Upper lobe of left lung (tissue), 6 donors: Measurements from ENCODE around the gene NPR3. TPM values are rescaled to one million over a fixed set of nuclear protein-coding genes. Genes with fewer than 3 reads are reported as not detected.

Experiments
- ATAC-seq, 2 donors: fragments of 200-7000 bp; cut with Tn5 transposase; one replicate each; pipeline ENCODE4 v1.9.1; 2022; ENCODE audit warnings: mild to moderate bottlenecking in 2 of 2, moderate library complexity in 2 of 2; ENCODE audit not compliant: low FRiP score in 2 of 2
- DNase-seq, 2 donors: peaks; one replicate each; pipeline ENCODE4 v3.0.0-alpha.2; 2019 to 2020
- H3K27ac ChIP-seq, 4 donors: fragments of 200-600 bp; sonication (generic); one replicate each; pipeline ENCODE4 v1.5.1; 2016 to 2019
- H3K27me3 ChIP-seq, 4 donors: fragments of 200-600 bp; sonication (generic); one replicate each; pipeline ENCODE4 v1.5.1; 2017 to 2019
- H3K36me3 ChIP-seq, 4 donors: fragments of 200-600 bp; sonication (generic); one replicate each; pipeline ENCODE4 v1.5.1; 2016 to 2019
- H3K4me1 ChIP-seq, 4 donors: fragments of 200-600 bp; sonication (generic); one replicate each; pipeline ENCODE4 v1.5.1; 2018 to 2019
- H3K4me3 ChIP-seq, 4 donors: fragments of 200-600 bp; sonication (generic); one replicate each; pipeline ENCODE4 v1.5.1; 2017 to 2019; ENCODE audit warnings: mild to moderate bottlenecking in 2 of 4, moderate library complexity in 1 of 4
- H3K9me3 ChIP-seq, 4 donors: fragments of 200-600 bp; sonication (generic); one replicate each; pipeline ENCODE4 v1.5.1; 2018 to 2019
- EP300 ChIP-seq, 4 donors: sonication (generic); formaldehyde crosslinking; IDR thresholded peaks; one replicate each; pipeline ENCODE4 v1.5.1; 2017; ENCODE audit warnings: antibody characterized with exemption in 4 of 4, control low read depth in 2 of 4
- POLR2A ChIP-seq, 4 donors: fragments of 450-650 bp; IDR thresholded peaks; one replicate each; pipeline ENCODE4 v1.5.1; 2016 to 2017; ENCODE audit warnings: antibody characterized with exemption in 4 of 4, mild to moderate bottlenecking in 2 of 4
- POLR2AphosphoS5 ChIP-seq, 2 donors: sonication (generic); formaldehyde crosslinking; IDR thresholded peaks; one replicate each; pipeline ENCODE4 v1.5.1; 2017; ENCODE audit warnings: antibody characterized with exemption in 2 of 2
- WGBS, 2 donors: methylation state at CpG; one replicate each; pipeline ENCODE4 v1.1.5; 2017 to 2018; 5-methylcytosine and 5-hydroxymethylcytosine counted together
- total RNA-seq, 6 donors: library from RNA; depleted of rRNA in 4 of 6; stranded (reverse); fragments of >200 nt in 4 of 6; gene quantifications; one replicate each; pipeline versions ENCODE4 v1.1.0 to v1.2.1, GENCODE V29; 2016 to 2021
- TF ChIP-seq, protein P1 (sequence below), 6 experiments: fragments of 450-650 bp in 4 of 6; fragments of 200-600 bp in 2 of 6; sonication (generic) in 2 of 6; IDR thresholded peaks; one replicate each; pipeline ENCODE4 v1.5.1; 2016 to 2019; ENCODE audit warnings: antibody characterized with exemption in 6 of 6
- donor health status: DM: no; HTN: no; CAD: no; lungs with moderate emphysema.
- donor health status: DM: no; HTN: yes; CAD: no; lungs with severe emphysema.

Gene NPR3
- total RNA-seq, 6 donors from 2014 or later, result 6.3 to 53.3 (median 29.9) TPM

DNA sequence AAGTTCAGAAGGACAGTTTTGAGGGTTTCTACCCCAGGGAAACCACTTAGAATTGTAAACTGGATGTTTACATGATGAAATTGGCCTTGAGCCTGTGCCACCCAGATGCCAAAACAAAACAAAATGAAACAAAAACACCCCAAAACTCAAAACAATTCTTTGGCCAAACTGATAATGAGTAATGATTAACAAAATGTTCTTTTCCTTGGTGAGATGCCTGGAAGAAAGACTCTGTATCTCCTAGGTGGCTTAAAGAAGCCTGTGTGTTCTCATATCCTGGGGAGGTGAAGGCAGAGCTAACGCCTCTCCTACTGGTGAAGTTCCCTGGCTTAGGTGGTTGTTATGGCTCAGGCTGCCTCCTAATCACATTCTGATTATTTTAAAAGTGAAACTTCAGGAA lies 120.5 kb downstream of the NPR3 start:
- no peaks in the 10 kb centered on the region for H3K9me3 ChIP-seq
- H3K4me1 ChIP-seq, result peaks cover 0 to 11% (median 0%) of the 10 kb centered on the region in 4 donors
- DNase-seq, result no peak
- no peaks in the 10 kb centered on the region for H3K36me3 ChIP-seq
- TF ChIP-seq POLR2AphosphoS5 (IDR thresholded peaks at IDR 0.05) (no peak), EP300 (IDR thresholded peaks at IDR 0.05) (no peak), POLR2A (IDR thresholded peaks at IDR 0.05) (no peak)
- TF ChIP-seq, protein P1, sequence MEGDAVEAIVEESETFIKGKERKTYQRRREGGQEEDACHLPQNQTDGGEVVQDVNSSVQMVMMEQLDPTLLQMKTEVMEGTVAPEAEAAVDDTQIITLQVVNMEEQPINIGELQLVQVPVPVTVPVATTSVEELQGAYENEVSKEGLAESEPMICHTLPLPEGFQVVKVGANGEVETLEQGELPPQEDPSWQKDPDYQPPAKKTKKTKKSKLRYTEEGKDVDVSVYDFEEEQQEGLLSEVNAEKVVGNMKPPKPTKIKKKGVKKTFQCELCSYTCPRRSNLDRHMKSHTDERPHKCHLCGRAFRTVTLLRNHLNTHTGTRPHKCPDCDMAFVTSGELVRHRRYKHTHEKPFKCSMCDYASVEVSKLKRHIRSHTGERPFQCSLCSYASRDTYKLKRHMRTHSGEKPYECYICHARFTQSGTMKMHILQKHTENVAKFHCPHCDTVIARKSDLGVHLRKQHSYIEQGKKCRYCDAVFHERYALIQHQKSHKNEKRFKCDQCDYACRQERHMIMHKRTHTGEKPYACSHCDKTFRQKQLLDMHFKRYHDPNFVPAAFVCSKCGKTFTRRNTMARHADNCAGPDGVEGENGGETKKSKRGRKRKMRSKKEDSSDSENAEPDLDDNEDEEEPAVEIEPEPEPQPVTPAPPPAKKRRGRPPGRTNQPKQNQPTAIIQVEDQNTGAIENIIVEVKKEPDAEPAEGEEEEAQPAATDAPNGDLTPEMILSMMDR (IDR thresholded peaks at IDR 0.05), result no peak
- peak overlapping the region in 1 of 4 donors; percentile 65 for H3K27ac ChIP-seq
- ATAC-seq, result no peak
- 63 to 74% methylated on average over 1 of the region's 1 CpG for WGBS, 2 donors
- H3K27me3 ChIP-seq, result no peaks in the 10 kb centered on the region
- H3K4me3 ChIP-seq, result no peak overlapping the region

DNA sequence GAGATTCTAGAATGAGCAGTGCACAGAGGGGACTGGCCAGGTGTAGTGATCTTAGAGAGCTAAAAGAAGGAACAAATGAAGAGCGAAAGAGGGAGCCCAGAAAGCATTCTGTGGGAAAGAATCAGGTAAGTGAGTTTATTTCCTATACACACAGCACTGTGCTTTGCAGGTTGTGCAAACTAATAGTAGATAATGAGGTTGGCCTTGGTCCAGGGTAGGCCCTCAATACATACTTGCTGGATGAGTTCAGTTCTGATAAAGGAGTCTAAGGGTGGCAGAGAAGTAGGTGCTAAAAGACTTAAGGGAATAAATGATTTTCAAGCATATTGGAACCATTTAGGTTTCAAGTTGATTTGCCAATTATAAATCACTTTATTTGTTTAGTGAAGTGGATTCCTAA lies 122.0 kb downstream of the NPR3 start:
- Histone ChIP-seq H3K27me3 (no peaks in the 10 kb centered on the region), H3K4me3 (no peak overlapping the region), H3K4me1 (peaks cover 0 to 11% (median 0%) of the 10 kb centered on the region in 4 donors), H3K9me3 (no peaks in the 10 kb centered on the region), H3K27ac (no peak overlapping the region), H3K36me3 (no peaks in the 10 kb centered on the region)
- TF ChIP-seq POLR2A (IDR thresholded peaks at IDR 0.05) (no peak), POLR2AphosphoS5 (IDR thresholded peaks at IDR 0.05) (no peak), EP300 (IDR thresholded peaks at IDR 0.05) (no peak)
- TF ChIP-seq, protein P1 (IDR thresholded peaks at IDR 0.05), result no peak
- WGBS, 2 donors, result 73 to 78% methylated on average over 1 of the region's 1 CpG
- ATAC-seq, result no peak
- no peak for DNase-seq

DNA sequence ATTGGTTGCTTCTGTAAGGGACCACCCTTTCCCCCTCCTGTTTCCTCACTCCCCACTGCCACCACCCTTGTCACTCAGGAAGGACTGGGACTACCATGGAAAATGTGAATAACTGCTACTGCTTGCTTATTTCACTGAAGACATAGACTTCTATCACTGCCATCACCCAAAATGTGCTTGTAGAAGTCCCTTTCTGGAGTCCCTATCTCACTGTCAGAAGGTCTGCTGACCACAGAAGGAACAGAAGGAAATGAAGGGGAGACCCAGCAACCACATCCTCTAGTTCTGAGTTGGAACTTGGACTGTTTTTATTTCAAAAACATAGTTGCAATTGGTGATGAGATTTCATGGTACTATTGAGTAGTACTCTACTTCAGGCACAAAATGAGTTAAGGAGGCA lies 122.5 kb downstream of the NPR3 start:
- Histone ChIP-seq H3K27ac (no peak overlapping the region), H3K4me1 (peaks cover 0 to 11% (median 0%) of the 10 kb centered on the region in 4 donors), H3K36me3 (no peaks in the 10 kb centered on the region), H3K27me3 (no peaks in the 10 kb centered on the region), H3K9me3 (no peaks in the 10 kb centered on the region), H3K4me3 (no peak overlapping the region)
- no peak for TF ChIP-seq POLR2AphosphoS5 (IDR thresholded peaks at IDR 0.05)
- DNase-seq (no peak), ATAC-seq (no peak)

DNA sequence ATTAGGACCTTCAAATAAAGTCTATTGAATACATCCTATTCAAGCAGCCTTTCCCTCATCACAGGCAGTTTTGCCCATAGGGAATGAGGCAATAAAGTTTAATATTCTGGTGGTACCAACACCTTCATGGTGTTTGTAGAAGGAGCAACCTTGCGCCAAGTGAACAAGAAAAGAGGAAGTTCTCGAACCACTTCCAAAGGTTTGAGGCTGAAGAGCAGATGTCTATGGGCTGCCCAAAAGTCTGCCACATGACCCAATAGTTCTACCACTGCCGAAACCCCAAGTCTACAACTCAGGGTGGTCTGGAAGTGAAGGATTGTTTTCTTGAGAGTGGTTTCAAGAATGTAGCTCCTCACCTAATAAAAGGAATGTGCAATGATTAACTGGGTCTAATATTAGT lies 123.1 kb downstream of the NPR3 start:
- H3K9me3 ChIP-seq, result no peaks in the 10 kb centered on the region
- TF ChIP-seq POLR2AphosphoS5 (IDR thresholded peaks at IDR 0.05), result no peak
- TF ChIP-seq, protein P1 (IDR thresholded peaks at IDR 0.05), result no peak
- TF ChIP-seq POLR2A (IDR thresholded peaks at IDR 0.05), result no peak
- TF ChIP-seq EP300 (IDR thresholded peaks at IDR 0.05), result no peak
- DNase-seq (no peak), ATAC-seq (no peak)
- no peaks in the 10 kb centered on the region for H3K27me3 ChIP-seq
- H3K27ac ChIP-seq, result no peak overlapping the region
- no peaks in the 10 kb centered on the region for H3K36me3 ChIP-seq
- WGBS, 2 donors, result 57 to 63% methylated on average over 3 of the region's 3 CpGs
- H3K4me3 ChIP-seq, result no peak overlapping the region
- peaks cover 0 to 11% (median 0%) of the 10 kb centered on the region in 4 donors for H3K4me1 ChIP-seq

DNA sequence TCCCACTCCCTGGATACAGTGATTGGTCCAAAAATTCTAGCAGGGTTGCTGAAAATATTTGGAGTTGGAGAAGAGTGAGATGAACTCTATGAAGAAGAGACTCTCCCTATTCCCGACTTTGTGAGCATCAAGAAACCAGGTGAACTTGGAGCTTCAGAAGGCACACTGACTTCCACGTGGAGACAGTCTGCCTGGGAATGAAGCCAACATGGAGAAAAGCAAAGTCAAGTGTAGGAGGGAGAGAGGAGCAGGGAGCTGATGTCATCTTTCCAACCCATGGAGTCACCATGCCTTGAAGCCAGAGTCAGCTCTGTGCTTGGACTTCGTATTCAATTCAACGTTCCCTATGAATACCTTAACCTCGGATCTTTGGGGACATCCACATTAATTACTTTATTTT lies 125.1 kb downstream of the NPR3 start:
- H3K27me3 ChIP-seq, result no peaks in the 10 kb centered on the region
- 81 to 91% methylated on average over 5 of the region's 5 CpGs for WGBS, 2 donors
- no peaks in the 10 kb centered on the region for H3K36me3 ChIP-seq
- no peaks in the 10 kb centered on the region for H3K9me3 ChIP-seq
- TF ChIP-seq POLR2A (IDR thresholded peaks at IDR 0.05) (no peak), POLR2AphosphoS5 (IDR thresholded peaks at IDR 0.05) (no peak), EP300 (IDR thresholded peaks at IDR 0.05) (no peak)
- TF ChIP-seq, protein P1 (IDR thresholded peaks at IDR 0.05), result no peak
- no peak for ATAC-seq
- H3K27ac ChIP-seq, result no peak overlapping the region
- no peak for DNase-seq
- no peak overlapping the region for H3K4me3 ChIP-seq
- peaks cover 0 to 11% (median 0%) of the 10 kb centered on the region in 4 donors for H3K4me1 ChIP-seq
